Stimulated activated CD4-positive, alpha-beta T cell treated with anti-CD3 and anti-CD28 coated beads, Interleukin-4, amount 100 ng/mL, for 48 hours (primary cell): Measurements from ENCODE around the gene TMEM200A.

Source experiments
- DNase-seq, 2 donors: peaks; one replicate each; pipeline ENCODE4 v3.0.0-alpha.2; 2020; ENCODE audit warnings: low read depth in 2 of 2

Gene TMEM200A

DNA sequence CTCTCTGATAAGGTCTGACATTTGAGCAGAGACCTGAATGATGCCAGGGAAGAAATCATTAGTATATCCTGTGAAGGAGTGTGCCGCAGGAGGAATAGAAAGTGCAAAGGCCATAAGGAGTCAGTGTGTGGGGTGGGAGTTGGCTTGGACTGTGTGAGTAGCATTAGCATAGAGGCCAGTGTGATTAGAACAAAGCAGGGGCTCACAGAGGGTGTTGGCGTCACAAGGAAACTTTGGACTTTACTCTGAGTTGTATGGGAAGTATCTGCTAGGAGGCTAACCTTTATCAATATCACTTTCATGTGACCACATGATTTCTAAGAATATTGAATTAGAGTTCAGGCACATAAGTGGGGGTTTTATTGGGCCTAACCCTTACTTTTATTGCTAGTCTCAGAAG is 12.1 kb downstream of the TMEM200A start:
- DNase-seq = no peak

DNA sequence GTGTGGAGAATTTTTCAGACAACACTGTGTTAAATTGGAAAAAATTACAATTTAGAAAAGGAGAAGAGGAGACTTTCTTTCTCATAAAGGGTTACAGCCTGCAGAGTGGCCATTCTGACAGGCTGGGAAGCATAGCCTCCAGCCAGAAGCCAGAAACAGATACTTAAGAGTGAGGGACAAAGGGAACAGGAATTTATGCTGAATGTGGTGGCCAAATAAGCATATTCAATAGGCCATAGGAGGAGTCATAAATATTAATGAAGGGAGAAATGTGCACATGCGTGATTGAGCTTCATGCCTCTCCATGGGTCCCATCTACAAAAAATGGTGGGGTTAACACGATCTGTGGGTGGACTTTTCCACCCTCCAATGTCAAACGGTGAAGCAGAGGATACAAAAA is 13.4 kb downstream of the TMEM200A start:
- DNase-seq = no peak

DNA sequence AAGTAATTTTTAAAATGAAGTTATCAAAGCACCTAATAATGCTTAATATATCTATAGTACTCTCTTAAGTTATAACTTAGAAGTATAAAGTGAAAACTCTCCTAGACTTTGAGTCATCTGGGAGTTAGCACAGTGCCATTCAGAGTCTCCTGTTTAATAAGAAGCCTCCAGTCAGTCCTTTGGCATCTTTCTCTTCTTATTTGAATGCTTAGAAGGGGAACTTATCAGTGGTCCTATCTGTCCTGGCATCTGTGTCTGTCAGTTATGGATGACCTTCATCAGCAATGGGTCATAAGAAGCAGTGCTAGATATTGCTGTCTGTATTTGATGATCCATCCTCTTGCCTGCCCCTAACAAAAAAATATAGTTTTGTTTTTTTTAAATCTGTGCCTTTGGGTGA is 15.2 kb downstream of the TMEM200A start:
- DNase-seq = no peak

DNA sequence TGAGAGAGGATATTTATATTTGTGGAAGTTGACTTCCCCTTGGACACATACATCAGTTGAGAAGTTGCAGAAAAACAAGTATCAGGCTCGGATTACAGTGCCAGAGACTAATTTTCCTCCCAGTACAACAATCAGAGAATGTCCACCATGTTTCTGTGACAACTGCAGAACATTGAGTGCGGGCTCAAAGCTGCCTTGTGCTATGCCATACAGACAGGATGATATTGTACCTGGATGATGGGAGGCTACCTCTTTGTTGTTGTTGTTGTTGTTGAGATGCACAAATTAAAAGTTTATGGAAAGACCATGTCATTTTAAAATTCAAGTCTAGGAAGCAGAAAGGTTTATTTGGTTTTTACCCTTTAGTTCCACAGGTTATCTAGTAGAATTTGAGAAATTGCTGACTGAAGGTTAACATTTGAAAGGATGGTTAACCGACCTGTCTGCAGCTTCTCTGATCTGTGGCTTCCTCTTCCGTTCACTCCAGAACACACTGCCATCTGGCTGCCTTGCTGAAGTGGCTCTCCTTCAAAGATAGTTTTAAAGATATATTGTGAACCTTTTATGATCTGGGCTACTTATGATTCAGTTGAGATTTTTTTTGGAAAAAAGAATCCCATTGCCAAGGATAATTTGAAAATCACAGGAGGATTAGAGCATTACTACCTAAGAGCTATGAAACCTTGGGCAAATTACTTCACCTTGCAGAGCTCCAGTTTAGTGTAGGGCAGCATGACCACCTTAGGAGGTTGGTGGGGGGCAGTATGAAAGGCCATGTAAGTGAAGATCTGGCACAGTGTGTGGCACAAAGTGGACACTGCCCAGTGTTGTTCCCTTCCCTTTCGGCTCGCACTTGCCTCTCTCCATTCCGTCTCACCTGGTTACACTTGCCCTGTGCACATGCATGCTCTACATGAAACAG is 15.9 kb downstream of the TMEM200A start:
- DNase-seq = no peak

DNA sequence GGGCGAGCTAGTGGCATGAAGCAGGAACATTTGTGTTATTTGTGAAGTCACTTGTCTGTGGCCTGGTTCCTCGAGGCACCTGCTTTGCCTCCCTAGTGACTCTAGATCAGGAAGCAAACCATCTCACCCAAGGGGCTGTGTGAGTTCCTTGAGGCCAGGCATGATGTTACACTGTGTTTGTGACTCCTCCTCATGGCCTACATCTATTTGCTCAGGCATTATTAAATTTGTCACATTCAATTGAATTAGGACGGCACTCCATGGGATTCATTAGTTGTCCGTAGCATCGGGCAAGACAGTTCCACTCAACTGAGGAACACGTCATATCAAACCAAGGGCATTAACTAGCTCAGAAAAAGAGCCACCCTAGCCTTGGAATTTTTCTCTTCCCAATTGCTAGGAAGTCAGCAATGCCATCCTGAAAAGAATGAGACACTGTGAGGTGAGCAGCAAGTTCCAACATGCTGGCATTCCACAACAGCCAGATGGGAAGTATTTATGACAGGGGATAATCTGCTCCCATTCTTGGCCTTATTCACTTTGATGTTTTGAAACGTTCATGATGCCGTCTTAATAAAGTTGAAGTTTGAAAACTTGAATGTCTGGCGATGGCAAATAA is 17.2 kb downstream of the TMEM200A start:
- DNase-seq = no peak

DNA sequence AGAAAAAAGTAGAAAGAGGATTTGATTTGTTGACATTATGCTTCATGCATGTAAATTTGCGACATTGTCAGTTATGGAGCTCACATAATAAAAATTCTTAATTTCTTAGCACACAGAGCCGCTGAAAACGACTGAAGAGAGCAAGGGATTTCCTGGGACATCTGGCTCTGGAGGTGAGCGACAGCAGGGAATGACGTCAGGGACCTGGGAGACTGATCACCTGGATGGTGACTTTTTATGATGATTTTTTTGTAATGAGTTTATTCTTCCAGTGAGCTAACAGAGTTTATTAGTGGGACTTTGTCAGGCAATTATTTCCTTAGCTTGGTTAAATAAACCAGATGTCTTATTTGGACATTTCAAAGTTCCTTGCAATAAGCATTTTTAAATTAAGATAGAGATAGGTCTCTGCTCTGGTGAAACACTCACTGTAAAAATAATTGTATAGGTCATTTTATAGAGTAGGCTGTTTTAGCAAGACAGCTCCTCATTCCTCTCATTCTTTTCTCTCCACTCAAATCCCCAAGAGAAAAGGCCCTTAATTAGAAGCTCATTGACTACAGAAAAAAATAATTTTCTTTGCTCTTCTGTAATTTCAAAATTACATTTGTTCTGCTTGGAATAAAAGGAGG is 19.4 kb downstream of the TMEM200A start:
- DNase-seq = no peak

DNA sequence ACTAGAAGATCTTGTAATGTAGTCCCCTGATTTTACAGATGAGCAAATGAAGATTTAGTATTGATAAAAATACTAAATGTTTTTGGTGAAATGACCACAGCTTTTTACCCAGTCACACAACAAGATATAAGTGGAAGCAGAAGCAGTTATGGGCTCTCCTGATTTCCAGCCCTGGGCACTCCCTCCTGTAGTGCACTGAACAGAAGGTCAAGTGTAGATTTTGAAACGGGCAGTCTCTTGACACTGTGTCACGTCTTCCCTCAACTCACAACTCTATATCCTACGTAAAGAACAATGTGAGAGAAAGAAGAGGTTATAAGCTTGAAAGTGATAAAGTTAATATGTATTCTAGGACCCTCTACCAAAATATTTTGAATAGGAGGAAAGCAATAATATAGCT is 23.3 kb downstream of the TMEM200A start:
- no peak for DNase-seq

DNA sequence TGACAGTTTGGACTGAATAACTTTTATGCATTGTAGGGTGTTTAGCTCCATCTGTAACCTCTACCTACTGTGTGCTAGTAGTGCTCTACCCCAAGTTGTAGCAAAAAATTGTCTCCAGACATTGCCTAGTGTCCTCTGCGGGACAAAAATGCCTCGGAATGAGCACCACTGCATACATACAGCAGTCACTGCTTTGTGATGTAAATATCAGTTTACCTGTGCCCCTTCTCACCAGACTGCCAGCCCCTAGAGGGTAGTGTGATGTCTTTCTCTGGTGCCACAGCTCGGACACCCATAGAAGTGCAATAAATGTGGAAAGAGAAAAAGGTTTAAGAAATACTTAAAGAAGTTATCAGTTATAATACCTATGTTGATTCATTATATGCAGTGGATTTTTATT is 25.1 kb downstream of the TMEM200A start:
- no peak for DNase-seq

DNA sequence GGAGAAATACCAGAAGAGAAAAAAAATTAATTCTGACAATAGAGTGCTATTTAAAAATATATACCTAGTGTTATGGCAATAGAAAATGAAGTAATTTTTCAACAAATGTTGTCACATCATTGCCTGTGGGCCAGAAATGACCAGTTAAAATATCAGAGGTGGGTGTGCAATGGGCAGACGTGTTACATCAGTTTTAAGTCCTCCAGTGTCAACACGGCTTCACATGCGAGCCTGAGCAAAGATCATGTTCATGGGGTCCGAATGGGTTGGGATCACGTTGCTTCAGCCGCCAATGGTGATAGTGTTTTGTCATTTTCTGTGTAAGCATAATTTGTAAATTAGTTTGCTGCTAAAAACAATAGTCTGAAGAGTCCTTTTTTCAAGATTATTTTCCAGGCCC is 27.5 kb downstream of the TMEM200A start:
- no peak for DNase-seq

DNA sequence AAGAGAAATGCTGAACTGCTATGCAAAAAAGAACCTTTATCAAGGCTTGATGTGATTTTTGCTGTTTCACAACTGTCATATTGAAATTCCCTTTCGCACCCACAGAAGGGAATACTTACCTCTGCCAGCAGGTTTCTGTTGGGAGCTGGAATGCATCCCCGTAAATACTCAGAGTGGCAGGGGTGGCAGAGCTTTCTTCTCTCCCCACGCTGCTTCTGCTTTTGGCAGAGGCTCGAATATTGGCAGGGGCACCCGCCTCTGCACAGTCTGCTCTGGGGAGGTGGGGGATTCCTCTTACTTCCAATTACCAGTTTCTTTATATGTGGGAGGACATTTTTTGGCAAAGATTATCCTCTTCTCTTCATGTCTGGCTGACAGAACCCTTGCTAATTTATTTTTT is 28.4 kb downstream of the TMEM200A start:
- no peak for DNase-seq

DNA sequence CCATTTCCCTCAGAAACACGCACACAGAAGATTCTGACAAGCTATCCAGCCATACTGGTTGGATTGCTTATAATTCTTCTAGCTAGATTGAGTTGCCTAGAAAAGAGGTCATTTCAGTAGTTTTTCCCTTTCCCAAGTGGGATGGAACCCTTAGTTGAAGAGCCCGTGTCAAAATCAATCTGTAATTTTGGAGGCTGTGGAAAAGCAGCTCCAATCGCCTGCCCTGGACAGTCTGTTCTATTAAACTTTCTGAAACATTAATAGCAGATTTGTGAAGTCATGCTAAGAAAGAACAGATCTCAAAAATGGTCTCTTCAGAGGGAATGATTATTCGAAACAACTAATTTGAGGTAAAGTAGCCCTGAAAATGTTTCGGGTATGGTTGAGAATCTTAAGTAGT is 29.3 kb downstream of the TMEM200A start:
- no peak for DNase-seq

DNA sequence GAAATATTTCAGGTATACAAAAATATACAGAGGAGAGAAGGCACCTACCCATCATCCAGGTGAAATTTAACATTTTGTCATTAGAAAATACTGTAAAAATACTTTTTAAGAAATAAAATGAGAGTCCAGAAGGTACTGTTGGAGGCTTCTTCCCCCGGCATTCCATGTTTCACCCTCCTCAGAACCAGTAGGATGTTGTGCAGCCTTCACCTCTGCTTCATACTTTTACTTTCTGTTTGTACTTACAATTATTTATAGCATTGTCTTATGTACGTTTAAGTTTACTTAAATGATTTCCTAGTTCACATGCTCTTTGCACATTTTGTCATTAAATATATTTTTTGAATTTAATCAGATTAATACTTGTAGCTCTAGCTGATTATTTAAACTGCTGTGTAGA is 30.9 kb downstream of the TMEM200A start:
- DNase-seq = no peak

DNA sequence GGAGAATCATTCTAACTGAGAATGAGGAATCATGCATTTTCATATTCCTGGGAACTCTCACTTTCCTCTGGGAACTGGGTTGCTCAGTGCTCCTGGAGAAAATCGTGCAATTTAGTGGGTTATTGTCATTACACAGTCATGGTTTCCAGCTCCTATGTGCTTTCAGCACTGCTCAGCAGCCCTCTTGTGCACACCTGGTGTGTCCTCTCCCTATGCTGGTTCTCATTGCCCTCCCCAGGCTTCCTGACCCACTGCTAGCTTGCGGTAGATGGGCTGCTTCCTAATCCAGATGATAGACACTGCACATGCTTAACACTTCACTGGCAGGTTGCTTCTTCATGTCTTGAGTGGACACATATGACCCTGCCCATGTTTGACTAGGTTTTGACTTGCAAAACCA is 39.7 kb downstream of the TMEM200A start:
- no peak for DNase-seq

DNA sequence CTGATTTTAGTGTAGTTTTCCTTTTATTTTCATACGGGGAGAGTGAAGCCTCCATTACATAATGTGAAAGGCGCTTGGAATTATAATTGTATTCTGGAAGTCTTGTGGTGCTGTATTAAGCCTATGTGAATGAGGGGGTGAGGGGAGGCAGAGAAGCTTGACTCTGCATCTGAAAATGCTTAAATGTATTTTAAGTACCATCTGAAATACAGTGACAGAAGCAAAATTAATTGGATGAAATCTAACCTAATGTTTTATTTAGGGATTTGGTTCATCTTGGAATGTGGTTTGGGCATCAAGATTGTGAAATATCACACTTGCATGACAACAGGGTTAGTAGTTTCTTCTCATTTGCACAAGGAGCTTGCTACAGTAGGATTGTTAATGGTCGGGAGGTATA is 41.2 kb downstream of the TMEM200A start:
- DNase-seq = no peak

DNA sequence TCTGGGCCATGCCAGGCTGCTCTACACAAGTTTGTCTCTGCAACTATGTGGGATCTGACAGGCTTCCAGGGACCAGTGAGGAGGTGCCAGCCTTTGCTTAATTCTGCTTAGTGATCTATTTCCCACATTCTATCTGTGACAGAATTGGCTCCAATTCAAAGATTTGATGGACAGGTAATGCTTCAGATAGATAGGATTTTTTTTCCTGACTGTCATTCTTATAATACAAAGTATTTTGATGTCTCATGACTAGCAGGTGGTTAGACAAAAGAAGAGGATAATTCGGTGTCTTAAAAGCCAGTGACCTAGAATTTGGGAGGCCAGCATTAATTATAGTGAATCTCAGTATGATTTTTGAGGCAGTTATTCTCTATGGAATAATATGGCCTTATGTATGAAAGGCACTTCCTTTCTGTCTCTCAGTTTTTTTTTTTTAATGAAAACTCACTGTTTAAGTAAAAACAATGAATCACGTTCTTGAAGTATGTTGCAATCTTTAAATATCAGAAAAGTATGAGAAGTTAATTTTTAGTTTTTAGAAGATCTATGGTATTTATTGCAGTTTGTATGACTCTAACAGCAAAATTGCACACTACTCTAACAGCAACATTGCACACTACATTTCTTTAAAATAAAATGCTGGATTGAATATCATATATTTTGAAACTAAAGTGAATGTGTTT is 43.7 kb downstream of the TMEM200A start:
- DNase-seq = no peak

DNA sequence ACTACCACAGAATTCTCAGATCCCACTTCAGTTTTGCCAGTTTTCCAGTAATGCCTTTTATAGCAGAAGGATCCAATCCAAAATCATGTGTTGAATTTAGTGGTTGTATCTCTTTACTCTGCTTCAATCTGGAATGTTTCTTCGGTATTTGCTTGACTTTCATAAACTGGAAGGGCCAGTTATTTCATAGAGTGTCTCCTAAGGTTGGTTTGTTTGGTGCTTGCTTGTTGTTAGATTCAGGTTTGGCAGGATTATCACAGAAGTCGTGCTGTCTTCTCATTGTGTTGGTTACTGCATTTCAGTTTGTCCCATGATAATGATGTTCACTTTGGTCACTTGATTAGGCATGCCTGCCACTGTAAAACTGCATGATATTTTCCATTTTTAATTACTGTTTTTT is 45.7 kb downstream of the TMEM200A start:
- DNase-seq = no peak

DNA sequence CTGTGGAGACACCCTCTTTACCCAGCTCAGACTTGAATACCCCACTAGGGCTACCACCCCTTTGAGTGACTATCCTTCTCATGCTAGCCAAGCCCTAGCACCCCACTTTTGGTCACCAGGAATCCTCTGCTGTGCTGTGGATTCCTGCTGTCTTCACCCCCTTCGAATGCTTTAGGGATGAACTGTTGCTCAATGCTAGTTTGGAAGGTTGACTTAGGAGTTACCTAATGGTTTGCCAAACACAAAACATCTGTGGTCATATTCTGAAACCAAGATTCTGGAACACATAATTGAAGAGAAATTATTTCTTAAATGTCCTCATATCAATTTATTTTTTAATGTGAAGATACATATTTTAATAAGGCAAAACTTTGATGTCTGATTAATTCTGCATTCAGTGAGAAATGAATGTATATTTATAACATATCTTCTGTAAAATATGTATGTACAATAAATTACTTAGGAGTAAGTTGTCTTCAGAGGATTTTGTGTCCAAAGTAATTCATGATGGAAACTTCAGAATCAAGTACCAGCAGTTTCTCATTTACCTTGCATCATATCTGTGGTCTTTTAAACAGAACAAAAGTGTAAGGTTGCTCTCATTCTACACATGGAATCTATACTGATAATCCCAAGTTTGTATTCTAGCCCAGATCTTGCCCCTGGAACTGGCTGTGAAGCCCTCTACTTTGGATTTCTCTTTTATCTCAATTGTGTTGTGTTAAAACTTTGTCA is 46.9 kb downstream of the TMEM200A start:
- DNase-seq = no peak

DNA sequence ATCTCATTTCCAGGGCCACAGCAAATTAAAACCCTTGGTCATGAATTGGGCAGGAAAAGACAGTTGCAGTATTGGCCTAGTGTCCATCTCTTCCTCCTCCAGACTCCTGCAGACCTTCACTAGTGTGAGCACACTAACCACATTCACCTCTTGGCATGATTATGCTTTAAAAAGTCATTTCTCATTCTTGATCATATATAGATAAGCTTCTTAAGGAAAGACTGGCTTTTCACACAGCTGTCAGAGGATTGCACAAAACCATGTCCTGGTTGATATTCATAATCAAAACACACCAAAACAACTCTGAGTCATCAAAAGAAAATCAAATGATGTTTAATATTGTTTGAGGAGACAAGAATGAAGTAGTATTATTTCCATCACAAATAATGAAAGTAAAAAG is 52.1 kb downstream of the TMEM200A start:
- no peak for DNase-seq

DNA sequence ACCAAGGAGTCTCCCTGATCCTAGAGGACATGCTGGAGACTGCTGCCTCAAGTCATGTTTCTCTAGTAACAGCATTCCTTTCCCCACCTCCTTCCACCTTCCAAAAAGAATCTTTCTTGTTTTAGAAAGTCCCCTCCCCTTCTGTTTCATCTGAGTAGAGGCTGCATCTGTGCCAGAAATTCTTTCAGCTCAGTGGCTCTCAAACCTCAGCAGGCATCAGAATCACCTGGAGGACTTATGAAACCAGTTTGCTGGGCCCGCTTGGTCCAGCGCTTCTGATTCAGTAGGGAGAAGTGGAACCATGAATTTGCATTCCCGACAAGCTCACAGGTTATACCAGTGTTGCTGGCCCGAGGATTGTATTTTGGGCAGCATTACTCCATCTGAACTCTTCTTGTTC is 55.1 kb downstream of the TMEM200A start:
- no peak for DNase-seq

DNA sequence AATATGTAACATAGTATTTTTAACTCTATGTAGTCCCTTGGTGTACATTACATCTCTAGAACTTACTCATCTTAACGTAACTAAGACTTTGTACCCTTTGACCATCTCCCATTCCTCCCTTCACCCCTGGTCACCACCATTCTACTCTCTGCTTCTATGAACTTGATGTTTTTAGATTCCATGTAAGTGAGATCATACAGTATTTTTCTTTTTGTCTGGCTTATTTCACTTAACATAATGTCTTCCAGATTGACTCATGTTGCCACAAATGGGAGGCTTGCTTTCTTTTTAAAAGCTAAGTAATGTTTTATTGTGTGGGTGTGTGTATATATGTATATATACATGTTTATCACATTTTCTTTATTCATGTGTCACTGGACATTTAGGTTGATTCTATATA is 55.8 kb downstream of the TMEM200A start:
- no peak for DNase-seq

DNA sequence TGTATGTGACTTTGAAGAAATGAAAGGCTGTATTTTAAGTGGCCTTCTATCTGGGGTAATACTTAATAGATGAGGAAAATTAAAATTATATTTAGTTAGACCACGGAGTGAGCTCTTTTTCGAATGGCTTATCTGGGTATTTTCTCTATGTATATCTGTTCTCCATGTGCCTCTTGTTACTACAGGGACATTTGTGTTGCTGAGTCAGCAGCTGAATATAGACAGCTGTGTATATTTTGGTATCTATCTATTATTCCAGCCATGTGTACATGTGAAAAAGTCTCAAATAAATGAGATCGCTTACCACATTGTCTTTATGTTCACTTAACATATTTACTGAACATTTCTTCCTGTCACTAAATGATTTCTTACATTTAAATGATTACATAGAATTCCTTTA is 57.2 kb downstream of the TMEM200A start:
- DNase-seq = no peak

DNA sequence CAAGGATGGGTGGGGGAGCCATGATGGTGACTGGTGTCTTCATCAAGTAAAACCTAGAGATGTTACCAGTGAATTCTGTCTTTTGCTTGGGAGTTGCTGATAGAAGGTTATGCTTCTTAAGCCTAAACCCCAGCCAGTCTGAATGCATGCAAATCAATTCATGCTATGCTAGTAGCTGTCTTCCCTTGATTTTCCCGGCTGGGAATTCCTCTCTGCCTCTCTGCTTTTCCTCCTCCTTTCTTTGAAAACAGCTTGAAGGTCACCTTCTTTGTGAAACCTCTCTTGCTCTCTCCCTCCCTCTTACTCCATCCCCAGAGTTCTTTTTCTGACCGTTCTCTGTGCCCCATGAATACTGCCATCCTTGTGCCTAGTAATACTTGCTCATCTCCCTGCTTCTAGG is 58.9 kb downstream of the TMEM200A start:
- no peak for DNase-seq
